CD4-positive, CD25-positive, alpha-beta regulatory T cell (primary cell): ENCODE data around the gene TMEM205. TPM values are rescaled to one million over a fixed set of nuclear protein-coding genes. Genes with fewer than 3 reads are reported as not detected.

Experiments
- ATAC-seq, 2 donors: fragments of 150-1000 bp; cut with Tn5 transposase; one replicate each; pipeline ENCODE4 v1.10.0; 2021; ENCODE audit warnings: low read depth in 2 of 2, moderate number of reproducible peaks in 2 of 2, moderate library complexity in 1 of 2
- DNase-seq, 3 donors: peaks; one replicate each; pipeline versions ENCODE4 v3.0.0 to v3.0.0-alpha.2; 2012 to 2022; ENCODE audit warnings: mixed read lengths in 1 of 3
- H3K27ac ChIP-seq: one replicate; pipeline ENCODE4 v1.7.0; 2013; ENCODE audit warnings: mild to moderate bottlenecking, low read length; ENCODE audit not compliant: insufficient read depth, poor library complexity, severe bottlenecking
- H3K27me3 ChIP-seq: one replicate; pipeline ENCODE4 v1.7.0; 2013; ENCODE audit warnings: low read length; ENCODE audit not compliant: control insufficient read depth, insufficient read depth
- H3K36me3 ChIP-seq: one replicate; pipeline ENCODE4 v1.7.0; 2013; ENCODE audit warnings: mild to moderate bottlenecking, low read length, moderate library complexity; ENCODE audit not compliant: control insufficient read depth, insufficient read depth
- H3K4me1 ChIP-seq: 2 replicates; pipeline ENCODE4 v1.7.0; 2013; ENCODE audit warnings: mild to moderate bottlenecking, low read length; ENCODE audit not compliant: insufficient read depth, control insufficient read depth, poor library complexity, severe bottlenecking
- H3K4me3 ChIP-seq: one replicate; pipeline ENCODE4 v1.7.0; 2013; ENCODE audit warnings: low read depth, mild to moderate bottlenecking, low read length, moderate library complexity
- H3K9me3 ChIP-seq, 2 experiments: 1 replicate in 1 of 2; 2 replicates in 1 of 2; pipeline ENCODE4 v1.7.0; 2013; ENCODE audit warnings: low read length in 2 of 2, mild to moderate bottlenecking in 1 of 2, moderate library complexity in 1 of 2; ENCODE audit not compliant: control insufficient read depth in 2 of 2
- H3K27ac Mint-ChIP-seq, 3 donors: one replicate each; pipeline ENCODE4 v1.8.0; 2020 to 2022; ENCODE audit warnings: mild to moderate bottlenecking in 3 of 3, mixed read lengths in 3 of 3, moderate library complexity in 2 of 3
- H3K27me3 Mint-ChIP-seq: one replicate; pipeline ENCODE4 v1.8.0; 2022; ENCODE audit warnings: mild to moderate bottlenecking, mixed read lengths
- H3K36me3 Mint-ChIP-seq: one replicate; pipeline ENCODE4 v1.8.0; 2020; ENCODE audit warnings: mixed read lengths
- H3K4me1 Mint-ChIP-seq, 4 donors: one replicate each; pipeline ENCODE4 v1.8.0; 2020 to 2022; ENCODE audit warnings: mixed read lengths in 4 of 4, mild to moderate bottlenecking in 1 of 4
- H3K4me3 Mint-ChIP-seq, 4 donors: one replicate each; pipeline ENCODE4 v1.8.0; 2020 to 2022; ENCODE audit warnings: mild to moderate bottlenecking in 4 of 4, mixed read lengths in 4 of 4, moderate library complexity in 3 of 4
- H3K9me3 Mint-ChIP-seq, 7 donors: one replicate each; pipeline ENCODE4 v1.8.0; 2020 to 2022; ENCODE audit warnings: mixed read lengths in 7 of 7, mild to moderate bottlenecking in 3 of 7, moderate library complexity in 2 of 7
- polyA plus RNA-seq, 4 donors: library from polyadenylated mRNA; unstranded; fragments of 300-500 nt; fragmentation: Illumina TruSeq; gene quantifications; one replicate each; pipeline ENCODE4 v1.2.3, GENCODE V29; 2021
- total RNA-seq: library from RNA; stranded (reverse); gene quantifications from one replicate; pipeline ENCODE4 v1.2.3, GENCODE V29; 2022

TMEM205 gene
- total and polyA plus RNA-seq, 5 donors from 2014 or later: 24.0 to 88.3 (median 72.1) TPM

GRCh38 chr19:11299946-11300810 lies 45.9 kb downstream of the TMEM205 start:
- Mint-ChIP-seq H3K9me3 (no peaks in the 10 kb centered on the region), H3K36me3 (no peaks in the 10 kb centered on the region), H3K27ac (no peak overlapping the region), H3K4me3 (peak overlapping the region in 1 of 4 donors; percentile 23), H3K4me1 (no peaks in the 10 kb centered on the region), H3K27me3 (peaks cover 12% of the 10 kb centered on the region)
- Histone ChIP-seq H3K9me3 (no peaks in the 10 kb centered on the region), H3K4me3 (no peak overlapping the region), H3K27me3 (no peaks in the 10 kb centered on the region), H3K36me3 (no peaks in the 10 kb centered on the region), H3K27ac (no peak overlapping the region), H3K4me1 (no peaks in the 10 kb centered on the region)
- ATAC-seq: no peak
- no peak for DNase-seq

- Histone ChIP-seq H3K27me3 (no peaks in the 10 kb centered on the region), H3K36me3 (no peaks in the 10 kb centered on the region), H3K9me3 (no peaks in the 10 kb centered on the region), H3K27ac (no peak overlapping the region), H3K4me1 (peaks cover 8% of the 10 kb centered on the region), H3K4me3 (no peak overlapping the region)
- H3K4me3 Mint-ChIP-seq: no peak overlapping the region
- ATAC-seq (no peak), DNase-seq (no peak)
- peaks cover 0 to 10% (median 4%) of the 10 kb centered on the region in 4 donors for H3K4me1 Mint-ChIP-seq
- no peak overlapping the region for H3K27ac Mint-ChIP-seq
- no peaks in the 10 kb centered on the region for H3K9me3 Mint-ChIP-seq
- H3K36me3 Mint-ChIP-seq: no peaks in the 10 kb centered on the region
- H3K27me3 Mint-ChIP-seq: peaks cover 17% of the 10 kb centered on the region
These were observed 49.8 kb downstream of the TMEM205 start for GRCh38 chr19:11296264-11296663.

GRCh38 chr19:11295665-11296245 lies 50.3 kb downstream of the TMEM205 start, which contains the start of gene TSPAN16:
TSS of gene TSPAN16 (plus strand) at chr19:11296160. CDS start at chr19:11296298, 138 bp downstream.
- no peaks in the 10 kb centered on the region for H3K27me3 ChIP-seq
- peaks cover 8% of the 10 kb centered on the region for H3K4me1 ChIP-seq
- Mint-ChIP-seq H3K4me3 (no peak within 1 kb of the TSS), H3K36me3 (no peaks in the 10 kb centered on the region), H3K4me1 (peaks cover 0 to 10% (median 4%) of the 10 kb centered on the region in 4 donors), H3K27ac (no peak within 1 kb of the TSS), H3K9me3 (no peaks in the 10 kb centered on the region), H3K27me3 (peaks cover 17% of the 10 kb centered on the region)
- H3K4me3 ChIP-seq: no peak within 1 kb of the TSS
- DNase-seq: no peak
- H3K9me3 ChIP-seq: no peaks in the 10 kb centered on the region
- H3K36me3 ChIP-seq: no peaks in the 10 kb centered on the region
- no peak within 1 kb of the TSS for H3K27ac ChIP-seq
- no peak for ATAC-seq

- Histone ChIP-seq H3K4me1 (peaks cover 8% of the 10 kb centered on the region), H3K27me3 (no peaks in the 10 kb centered on the region), H3K27ac (no peak overlapping the region), H3K9me3 (no peaks in the 10 kb centered on the region), H3K36me3 (no peaks in the 10 kb centered on the region), H3K4me3 (no peak overlapping the region)
- Mint-ChIP-seq H3K9me3 (no peaks in the 10 kb centered on the region), H3K4me3 (no peak overlapping the region), H3K4me1 (peaks cover 0 to 10% (median 4%) of the 10 kb centered on the region in 4 donors), H3K27me3 (peaks cover 17% of the 10 kb centered on the region), H3K36me3 (no peaks in the 10 kb centered on the region), H3K27ac (no peak overlapping the region)
- ATAC-seq (no peak), DNase-seq (no peak)
These were observed 50.9 kb downstream of the TMEM205 start for GRCh38 chr19:11295180-11295579.

- DNase-seq (peak; percentile 64 to 81 (median 68)), ATAC-seq (peak; percentile 92 to 93)
- Mint-ChIP-seq H3K27me3 (peaks cover 17% of the 10 kb centered on the region), H3K36me3 (no peaks in the 10 kb centered on the region), H3K27ac (peak overlapping the region in 1 of 3 donors; percentile 80), H3K9me3 (no peaks in the 10 kb centered on the region), H3K4me1 (peaks cover 0 to 10% (median 4%) of the 10 kb centered on the region in 4 donors), H3K4me3 (peak overlapping the region; percentile 1 to 74 (median 36))
- no peaks in the 10 kb centered on the region for H3K27me3 ChIP-seq
- no peaks in the 10 kb centered on the region for H3K9me3 ChIP-seq
- no peak overlapping the region for H3K4me3 ChIP-seq
- H3K27ac ChIP-seq: no peak overlapping the region
- H3K4me1 ChIP-seq: peaks cover 8% of the 10 kb centered on the region
- H3K36me3 ChIP-seq: no peaks in the 10 kb centered on the region
These were observed 52.4 kb downstream of the TMEM205 start for GRCh38 chr19:11293433-11294389.

Other genes starting within 250 kb of the TMEM205 start
- 3.2 TPM for gene SPC24, start 190.5 kb downstream of the TMEM205 start, total RNA-seq
- 1 to 10 TPM in 2 of 4 donors, under 1 TPM in 2; 0.41 to 3.1 (median 0.99) TPM for gene SPC24, start 190.5 kb downstream of the TMEM205 start, polyA plus RNA-seq
- gene KANK2, start 148.7 kb downstream of the TMEM205 start, total RNA-seq: 0.74 TPM
- gene KANK2, start 148.7 kb downstream of the TMEM205 start, polyA plus RNA-seq: under 1 TPM in 3 of 4 donors, not detected in 1; 0.16 to 0.52 (median 0.29) TPM
- gene ANGPTL8, start 106.6 kb downstream of the TMEM205 start, total RNA-seq: not detected
- not detected for gene ANGPTL8, start 106.6 kb downstream of the TMEM205 start, polyA plus RNA-seq
- gene DOCK6, start 83.7 kb downstream of the TMEM205 start, total RNA-seq: 2.8 TPM
- gene DOCK6, start 83.7 kb downstream of the TMEM205 start, polyA plus RNA-seq: 1 to 10 TPM in 1 of 4 donors, under 1 TPM in 2, not detected in 1; 0.07 to 1.1 (median 0.12) TPM
- not detected for gene TSPAN16, start 50.1 kb downstream of the TMEM205 start, total RNA-seq
- gene TSPAN16, start 50.1 kb downstream of the TMEM205 start, polyA plus RNA-seq: not detected
- gene RAB3D, start 6.6 kb downstream of the TMEM205 start, total RNA-seq: 13.4 TPM
- gene RAB3D, start 6.6 kb downstream of the TMEM205 start, polyA plus RNA-seq: 1 to 10 TPM; 5.1 to 7.6 (median 6.0) TPM
- gene CCDC159, start 251 bp upstream of the TMEM205 start, total RNA-seq: 66.5 TPM
- 10 to 100 TPM; 18.7 to 23.1 (median 21.7) TPM for gene CCDC159, start 251 bp upstream of the TMEM205 start, polyA plus RNA-seq
- 10.4 TPM for gene PLPPR2, start 9.2 kb upstream of the TMEM205 start, total RNA-seq
- gene PLPPR2, start 9.2 kb upstream of the TMEM205 start, polyA plus RNA-seq: 1 to 10 TPM in 3 of 4 donors, under 1 TPM in 1; 0.86 to 2.4 (median 2.1) TPM
- 3.0 TPM for gene SWSAP1, start 28.4 kb upstream of the TMEM205 start, total RNA-seq
- gene SWSAP1, start 28.4 kb upstream of the TMEM205 start, polyA plus RNA-seq: 1 to 10 TPM; 5.6 to 8.4 (median 7.0) TPM
- gene EPOR, start 38.0 kb upstream of the TMEM205 start, total RNA-seq: 10.3 TPM
- 1 to 10 TPM; 7.3 to 9.2 (median 8.9) TPM for gene EPOR, start 38.0 kb upstream of the TMEM205 start, polyA plus RNA-seq
- not detected for gene RGL3, start 73.0 kb upstream of the TMEM205 start, total RNA-seq
- gene RGL3, start 73.0 kb upstream of the TMEM205 start, polyA plus RNA-seq: not detected
- gene ODAD3, start 88.9 kb upstream of the TMEM205 start, total RNA-seq: not detected
- not detected for gene ODAD3, start 88.9 kb upstream of the TMEM205 start, polyA plus RNA-seq
- gene PRKCSH, start 89.4 kb upstream of the TMEM205 start, total RNA-seq: 244 TPM
- gene PRKCSH, start 89.4 kb upstream of the TMEM205 start, polyA plus RNA-seq: 10 to 100 TPM; 29.0 to 38.0 (median 31.5) TPM
- not detected for gene ELAVL3, start 134.8 kb upstream of the TMEM205 start, total RNA-seq
- gene ELAVL3, start 134.8 kb upstream of the TMEM205 start, polyA plus RNA-seq: not detected
- gene ZNF653, start 159.6 kb upstream of the TMEM205 start, total RNA-seq: 12.2 TPM
- 1 to 10 TPM; 1.3 to 2.9 (median 2.6) TPM for gene ZNF653, start 159.6 kb upstream of the TMEM205 start, polyA plus RNA-seq
- gene ECSIT, start 182.9 kb upstream of the TMEM205 start, total RNA-seq: 39.3 TPM
- gene ECSIT, start 182.9 kb upstream of the TMEM205 start, polyA plus RNA-seq: 10 to 100 TPM; 27.3 to 39.2 (median 36.1) TPM
- not detected for gene CNN1, start 192.6 kb upstream of the TMEM205 start, total RNA-seq
- not detected for gene CNN1, start 192.6 kb upstream of the TMEM205 start, polyA plus RNA-seq
- 48.9 TPM for gene ELOF1, start 213.0 kb upstream of the TMEM205 start, total RNA-seq
- gene ELOF1, start 213.0 kb upstream of the TMEM205 start, polyA plus RNA-seq: 100 to 1,000 TPM; 105 to 113 (median 108) TPM
- 40.4 TPM for gene ACP5, start 231.4 kb upstream of the TMEM205 start, total RNA-seq
- 10 to 100 TPM; 21.6 to 33.5 (median 32.3) TPM for gene ACP5, start 231.4 kb upstream of the TMEM205 start, polyA plus RNA-seq